GM19351 (cell line): ENCODE results near the gene MMD2.
A peak's percentile ranks its signal among the peaks of the same experiment; 100 is the strongest.
"Not testable (repeated sequence)": the region's sequence is repeated elsewhere in the genome, so short reads cannot be mapped to it uniquely, and the experiment has no call there.

ENCODE experiments used
- ATAC-seq: cut with Tn5 transposase; IDR thresholded peaks from one replicate; pipeline ENCODE4 v1.9.1; 2021; ENCODE audit warnings: mild to moderate bottlenecking, moderate library complexity; ENCODE audit not compliant: unreplicated experiment

The MMD2 gene

GRCh38 chr7:4958477-4959301, at the start of gene MMD2:
TSS of gene MMD2 (minus strand) at chr7:4959187. CDS start at chr7:4959017, 170 bp downstream.
- no peak for ATAC-seq

- no peak for ATAC-seq
Observed at GRCh38 chr7:5005066-5005465, 46.1 kb upstream of the MMD2 start.

- ATAC-seq: no peak
Observed at GRCh38 chr7:5001911-5002310, 42.9 kb upstream of the MMD2 start.

GRCh38 chr7:5001003-5001402, 42.0 kb upstream of the MMD2 start:
- no peak for ATAC-seq

GRCh38 chr7:4999369-4999950, 40.5 kb upstream of the MMD2 start:
- ATAC-seq: no peak

GRCh38 chr7:4998910-4999309, 39.9 kb upstream of the MMD2 start:
- no peak for ATAC-seq

GRCh38 chr7:4998244-4998643, 39.3 kb upstream of the MMD2 start:
- no peak for ATAC-seq

- ATAC-seq: no peak
Observed at GRCh38 chr7:4996696-4997222, 37.8 kb upstream of the MMD2 start.

GRCh38 chr7:4995429-4995969, 36.5 kb upstream of the MMD2 start:
- no peak for ATAC-seq

GRCh38 chr7:4993471-4993870, 34.5 kb upstream of the MMD2 start:
- no peak for ATAC-seq

GRCh38 chr7:4982741-4983140, 23.8 kb upstream of the MMD2 start:
- ATAC-seq: peak; percentile 94

GRCh38 chr7:4981295-4981890, 22.4 kb upstream of the MMD2 start:
- ATAC-seq: not testable (repeated sequence)

GRCh38 chr7:4975626-4976025, 16.6 kb upstream of the MMD2 start:
- not testable (repeated sequence) for ATAC-seq

GRCh38 chr7:4973728-4974198, 14.8 kb upstream of the MMD2 start:
- peak; percentile 92 for ATAC-seq

GRCh38 chr7:4972446-4972845, 13.5 kb upstream of the MMD2 start:
- ATAC-seq: not testable (repeated sequence)

GRCh38 chr7:4965295-4966022, 6.5 kb upstream of the MMD2 start:
- ATAC-seq: no peak

- no peak for ATAC-seq
Observed at GRCh38 chr7:4964506-4964905, 5.5 kb upstream of the MMD2 start.

GRCh38 chr7:4962872-4963775, 4.1 kb upstream of the MMD2 start:
- ATAC-seq: no peak

- ATAC-seq: no peak
Observed at GRCh38 chr7:4960363-4960762, 1.4 kb upstream of the MMD2 start.

- no peak for ATAC-seq
Observed at GRCh38 chr7:4959893-4960292, 906 bp upstream of the MMD2 start.
